ENCODE results near the gene GLYATL1B. TPM values are rescaled to one million over a fixed set of nuclear protein-coding genes. Genes with fewer than 3 reads are reported as not detected.
"Not testable (repeated sequence)": the region's sequence is repeated elsewhere in the genome, so short reads cannot be mapped to it uniquely, and the experiment has no call there.

The GLYATL1B gene
- total and polyA plus RNA-seq, 2 of the 4 experiments (the other 2 are of a cell fraction), result not detected

DNA sequence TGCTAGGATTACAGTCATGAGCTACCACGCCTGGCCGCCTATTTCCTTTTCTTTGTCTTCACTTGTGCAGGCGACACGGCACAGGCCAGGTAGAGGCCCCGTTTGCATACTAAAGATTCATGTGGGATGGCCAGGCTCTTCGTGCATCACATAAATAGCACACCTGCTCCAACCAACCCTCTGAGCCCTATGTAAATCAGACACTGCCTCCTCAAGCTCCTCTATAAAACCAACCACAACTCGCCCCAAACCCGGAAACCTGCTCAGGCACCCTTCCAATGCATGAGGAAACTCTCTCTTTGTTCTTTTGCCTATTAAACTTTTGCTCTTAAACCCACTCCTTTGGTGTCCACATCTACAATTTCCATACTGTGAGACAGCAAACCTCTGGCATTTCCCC, 11.8 kb downstream of the GLYATL1B start:
- H2BK15ac ChIP-seq (ENCODE audit: low read depth, low read length); dilution Hi-C loops (cut with HindIII; ENCODE audit: low sequenced_read_pairs, unreplicated experiment); H4K91ac ChIP-seq (ENCODE audit: insufficient read depth, low read depth, low read length); H3K27ac ChIP-seq (ENCODE audit: insufficient read depth, low read length); DNase-seq; H3K4ac ChIP-seq (ENCODE audit: low read depth, low read length); H3K79me1 ChIP-seq (ENCODE audit: low read depth in 1 of 2, low read length in 2 of 2); H3K27me3 ChIP-seq (ENCODE audit: control insufficient read depth, insufficient read depth, low read length); H4K8ac ChIP-seq (ENCODE audit: low read depth in 2 of 2, low read length in 2 of 2); H3K9ac ChIP-seq (ENCODE audit: low read depth, low read length); POLR2A ChIA-PET (ENCODE audit: unreplicated experiment); H2AK9ac ChIP-seq (replicated peaks; ENCODE audit: low read depth, low read length, poor library complexity); H3K23ac ChIP-seq (ENCODE audit: low read depth, low read length); H4K5ac ChIP-seq (ENCODE audit: low read depth, low read length); H3K36me3 ChIP-seq (ENCODE audit: control insufficient read depth, insufficient read depth, low read length); H4K20me1 ChIP-seq (ENCODE audit: insufficient read depth, low read length); H2AK5ac ChIP-seq (ENCODE audit: low read depth, low read length); H2AFZ ChIP-seq (replicated peaks; ENCODE audit: low read length, poor library complexity); H3K4me1 ChIP-seq (ENCODE audit: control insufficient read depth, insufficient read depth, low read length); in situ Hi-C loops (cut with MboI; ENCODE audit: low sequenced_read_pairs); H2BK5ac ChIP-seq (ENCODE audit: low read depth, low read length, poor library complexity, severe bottlenecking); H3K18ac ChIP-seq (ENCODE audit: low read depth, low read length); H3K14ac ChIP-seq (replicated peaks; ENCODE audit: low read depth, low read length); H3K9me1 ChIP-seq (ENCODE audit: insufficient read depth, low read length); H3K9me3 ChIP-seq (ENCODE audit: control insufficient read depth, insufficient read depth, low read length); H2BK120ac ChIP-seq (ENCODE audit: low read depth, low read length); ATAC-seq (ENCODE audit: low read depth); H2BK20ac ChIP-seq (ENCODE audit: low read depth, low read length); H3K4me3 ChIP-seq (ENCODE audit: insufficient read depth, low read depth, low read length); BruUV-seq (replicated peaks); H3K4me2 ChIP-seq (ENCODE audit: low read depth, low read length); H3K56ac ChIP-seq (ENCODE audit: extremely low read depth, insufficient read depth, low read length): not testable (repeated sequence)
- CTCF ChIA-PET, result interaction anchor here (0.7 to 2.9 kb wide), 4 partner anchors 38 to 299 kb away, joined by 3 to 8 read pairs (median 4); no protein-coding TSS in a partner anchor
- 50% methylated on average over 1 of the region's 8 CpGs; no CpG with 5 or more reads in 1 of the 2 experiments for WGBS, 2 experiments (ENCODE audit: extremely low coverage in 2 of 2, insufficient read length in 1 of 2)
- intact Hi-C loops (cut with micrococcal nuclease), result loop anchor here (1.0 kb wide), 2 partner anchors 38 to 60 kb away; no protein-coding TSS in a partner anchor

All from IMR-90 (cell line).